Activated naive CD4-positive, alpha-beta T cell treated with anti-CD3 and anti-CD28 coated beads, Interleukin-2, amount 50 U/mL, for 24 hours (primary cell): Measurements from ENCODE around the gene TEAD2.

ENCODE experiments used
- H3K27ac Mint-ChIP-seq: one replicate; pipeline ENCODE4 v1.8.0; 2021; ENCODE audit warnings: mild to moderate bottlenecking, mixed read lengths
- H3K27me3 Mint-ChIP-seq: one replicate; pipeline ENCODE4 v1.8.0; 2021; ENCODE audit warnings: mixed read lengths
- H3K36me3 Mint-ChIP-seq: one replicate; pipeline ENCODE4 v1.8.0; 2021; ENCODE audit warnings: mixed read lengths
- H3K4me1 Mint-ChIP-seq: one replicate; pipeline ENCODE4 v1.8.0; 2021; ENCODE audit warnings: mixed read lengths
- H3K4me3 Mint-ChIP-seq: one replicate; pipeline ENCODE4 v1.8.0; 2021; ENCODE audit warnings: mild to moderate bottlenecking, mixed read lengths
- H3K9me3 Mint-ChIP-seq: one replicate; pipeline ENCODE4 v1.8.0; 2021; ENCODE audit warnings: mixed read lengths

Gene TEAD2

DNA sequence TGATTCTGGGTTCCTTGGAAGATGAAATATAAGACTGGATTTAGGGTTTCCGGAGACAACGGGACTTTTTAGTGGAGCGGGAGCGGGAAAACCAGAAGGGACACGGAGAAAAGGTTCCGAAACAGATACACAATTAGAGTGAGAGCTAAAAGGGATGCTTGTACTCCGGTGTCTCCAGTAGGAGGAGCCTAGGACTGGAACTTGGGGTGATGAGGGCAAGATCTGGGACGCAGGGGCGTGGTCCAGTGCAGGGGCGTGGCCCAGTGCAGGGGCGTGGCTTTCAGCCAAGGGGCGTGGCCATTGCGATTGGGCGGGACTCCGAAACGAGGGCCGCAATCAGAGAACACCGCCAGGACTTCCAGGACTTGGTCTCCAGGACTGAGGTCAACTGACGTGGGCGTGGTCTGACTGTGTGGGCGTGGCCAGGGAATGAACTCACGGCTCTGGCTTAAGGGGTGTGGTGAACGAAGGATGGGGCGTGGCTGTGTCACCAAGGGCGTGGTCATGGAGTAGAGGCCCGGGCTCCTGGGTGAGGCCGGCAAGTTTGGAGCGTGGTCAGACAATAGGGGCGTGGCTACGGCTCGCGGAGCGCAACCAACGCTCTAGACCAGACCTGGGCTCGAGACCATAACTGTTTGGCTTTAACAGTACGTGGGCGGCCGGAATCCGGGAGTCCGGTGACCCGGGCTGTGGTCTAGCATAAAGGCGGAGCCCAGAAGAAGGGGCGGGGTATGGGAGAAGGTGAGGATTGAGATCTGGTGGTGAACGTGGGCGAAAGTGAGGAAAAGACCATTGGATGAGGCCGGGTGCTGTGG lies 1.3 kb upstream of the TEAD2 start, which contains the start of gene DKKL1:
Gene DKKL1, plus strand, starts transcription at position 610 of the 815 bp plus-strand sequence. Its CDS starts 122 bp downstream, at position 732.
- no peak within 1 kb of the TSS for H3K4me3 Mint-ChIP-seq
- peaks cover 4% of the 10 kb centered on the region for H3K27me3 Mint-ChIP-seq
- H3K4me1 Mint-ChIP-seq, result peaks cover 7% of the 10 kb centered on the region
- H3K27ac Mint-ChIP-seq, result peak within 1 kb of the TSS; percentile 59
- no peaks in the 10 kb centered on the region for H3K36me3 Mint-ChIP-seq
- H3K9me3 Mint-ChIP-seq, result no peaks in the 10 kb centered on the region

DNA sequence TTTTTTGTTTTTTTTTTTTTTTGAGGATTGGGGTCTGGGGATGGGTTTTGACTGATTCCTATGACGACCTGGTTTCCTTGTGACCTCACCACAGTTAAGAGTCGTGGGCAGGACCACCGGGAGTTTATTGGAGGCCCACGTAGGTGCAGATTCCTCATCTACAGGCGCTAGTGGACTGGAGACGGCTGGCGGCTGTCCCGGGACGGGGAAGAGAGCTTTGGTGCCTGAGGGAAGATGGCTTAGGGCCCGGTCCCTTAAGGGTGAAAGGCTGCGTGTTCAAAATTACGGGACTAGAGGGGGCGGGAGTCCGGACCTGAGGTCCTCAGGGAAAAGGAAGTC lies 682 bp upstream of the TEAD2 start:
- Mint-ChIP-seq H3K9me3 (no peaks in the 10 kb centered on the region), H3K4me3 (no peak overlapping the region), H3K4me1 (peaks cover 7% of the 10 kb centered on the region), H3K27me3 (peaks cover 4% of the 10 kb centered on the region), H3K27ac (no peak overlapping the region), H3K36me3 (no peaks in the 10 kb centered on the region)

- H3K4me1 Mint-ChIP-seq, result peaks cover 11% of the 10 kb centered on the region
- H3K36me3 Mint-ChIP-seq, result no peaks in the 10 kb centered on the region
- no peaks in the 10 kb centered on the region for H3K9me3 Mint-ChIP-seq
- no peak overlapping the region for H3K27ac Mint-ChIP-seq
- peaks cover 4% of the 10 kb centered on the region for H3K27me3 Mint-ChIP-seq
- peak overlapping the region; percentile 43 for H3K4me3 Mint-ChIP-seq
Measured at GRCh38 chr19:49361438-49362047, 673 bp downstream of the TEAD2 start.

DNA sequence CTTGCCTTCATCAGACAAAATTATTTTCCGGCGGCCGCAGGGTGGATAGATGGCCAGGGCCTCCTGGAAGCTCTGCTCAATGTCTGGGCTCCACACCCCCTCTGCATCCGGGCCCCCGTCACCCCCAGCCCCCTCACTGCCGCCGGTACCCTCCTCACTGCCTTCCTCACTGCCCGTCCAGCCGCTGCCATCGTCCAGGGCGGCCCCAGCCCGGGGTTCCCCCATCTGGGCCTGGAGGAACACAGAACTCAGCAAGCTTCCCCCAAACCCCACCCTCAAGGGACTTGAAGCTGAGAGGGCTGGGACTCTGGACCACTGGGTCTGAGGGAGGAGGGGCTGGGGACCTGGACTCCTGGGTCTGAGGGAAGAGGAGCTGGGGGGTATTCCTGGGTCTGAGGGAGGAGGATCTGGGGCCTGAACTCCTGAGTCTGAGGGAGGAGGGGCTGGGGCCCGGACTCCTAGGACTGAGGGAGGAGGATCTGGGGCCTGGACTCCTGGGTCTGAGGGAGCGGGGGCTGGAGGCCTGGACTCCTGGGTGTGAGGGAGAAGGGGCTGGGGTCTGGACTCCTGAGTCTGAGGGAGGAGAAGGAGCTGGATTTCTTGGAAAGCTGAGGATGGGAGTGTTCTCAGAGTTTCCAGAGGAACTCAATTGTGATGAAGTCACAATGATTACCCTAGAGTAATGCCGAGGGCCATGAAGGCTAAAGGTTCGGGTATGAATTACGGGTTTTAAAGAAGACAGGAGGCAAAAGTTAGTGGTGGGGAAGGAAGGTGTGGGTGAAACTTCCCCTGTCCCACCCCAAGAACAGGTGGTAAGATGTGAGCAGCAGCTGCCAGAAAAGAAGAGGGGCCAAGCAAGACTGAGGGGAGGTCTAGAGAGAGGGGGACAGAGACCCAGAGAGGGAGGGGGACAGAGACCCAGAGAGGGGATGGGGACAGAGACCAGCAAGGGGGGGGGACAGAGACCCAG lies 2.1 kb downstream of the TEAD2 start:
- Mint-ChIP-seq H3K36me3 (no peaks in the 10 kb centered on the region), H3K27ac (no peak overlapping the region), H3K4me1 (peaks cover 22% of the 10 kb centered on the region), H3K4me3 (no peak overlapping the region), H3K27me3 (peaks cover 7% of the 10 kb centered on the region), H3K9me3 (no peaks in the 10 kb centered on the region)

DNA sequence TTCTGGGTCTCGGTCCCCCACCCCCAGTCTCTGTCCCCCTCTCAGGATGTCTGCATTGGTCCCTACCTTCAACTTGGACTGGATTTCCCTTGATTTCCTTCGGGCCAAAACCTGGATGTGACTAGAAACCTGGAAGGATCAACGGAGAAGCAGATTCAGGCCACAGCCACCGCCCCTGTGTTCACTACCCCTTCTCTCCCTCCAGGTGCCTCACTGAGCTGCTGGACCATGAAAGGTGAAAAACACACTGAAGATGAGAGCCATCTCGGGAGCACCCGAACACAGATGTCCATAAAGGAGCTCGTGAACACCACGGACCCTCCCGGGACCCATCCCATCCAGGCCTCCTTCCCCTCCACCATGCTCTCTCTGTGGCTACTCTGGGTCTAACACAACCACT lies 5.0 kb downstream of the TEAD2 start:
- H3K36me3 Mint-ChIP-seq, result no peaks in the 10 kb centered on the region
- H3K4me3 Mint-ChIP-seq, result no peak overlapping the region
- peaks cover 4% of the 10 kb centered on the region for H3K27me3 Mint-ChIP-seq
- no peak overlapping the region for H3K27ac Mint-ChIP-seq
- H3K4me1 Mint-ChIP-seq, result peaks cover 22% of the 10 kb centered on the region
- H3K9me3 Mint-ChIP-seq, result no peaks in the 10 kb centered on the region

GRCh38 chr19:49356382-49356781 lies 5.8 kb downstream of the TEAD2 start:
- Mint-ChIP-seq H3K4me1 (peaks cover 22% of the 10 kb centered on the region), H3K4me3 (no peak overlapping the region), H3K36me3 (no peaks in the 10 kb centered on the region), H3K27me3 (peaks cover 4% of the 10 kb centered on the region), H3K27ac (no peak overlapping the region), H3K9me3 (no peaks in the 10 kb centered on the region)

GRCh38 chr19:49355909-49356353 lies 6.3 kb downstream of the TEAD2 start:
- Mint-ChIP-seq H3K4me3 (no peak overlapping the region), H3K27ac (no peak overlapping the region), H3K27me3 (peaks cover 4% of the 10 kb centered on the region), H3K36me3 (no peaks in the 10 kb centered on the region), H3K4me1 (peaks cover 19% of the 10 kb centered on the region), H3K9me3 (no peaks in the 10 kb centered on the region)

GRCh38 chr19:49349567-49349966 lies 12.6 kb downstream of the TEAD2 start:
- Mint-ChIP-seq H3K27ac (no peak overlapping the region), H3K27me3 (peaks cover 2% of the 10 kb centered on the region), H3K4me3 (no peak overlapping the region), H3K36me3 (no peaks in the 10 kb centered on the region), H3K9me3 (no peaks in the 10 kb centered on the region), H3K4me1 (peaks cover 5% of the 10 kb centered on the region)

DNA sequence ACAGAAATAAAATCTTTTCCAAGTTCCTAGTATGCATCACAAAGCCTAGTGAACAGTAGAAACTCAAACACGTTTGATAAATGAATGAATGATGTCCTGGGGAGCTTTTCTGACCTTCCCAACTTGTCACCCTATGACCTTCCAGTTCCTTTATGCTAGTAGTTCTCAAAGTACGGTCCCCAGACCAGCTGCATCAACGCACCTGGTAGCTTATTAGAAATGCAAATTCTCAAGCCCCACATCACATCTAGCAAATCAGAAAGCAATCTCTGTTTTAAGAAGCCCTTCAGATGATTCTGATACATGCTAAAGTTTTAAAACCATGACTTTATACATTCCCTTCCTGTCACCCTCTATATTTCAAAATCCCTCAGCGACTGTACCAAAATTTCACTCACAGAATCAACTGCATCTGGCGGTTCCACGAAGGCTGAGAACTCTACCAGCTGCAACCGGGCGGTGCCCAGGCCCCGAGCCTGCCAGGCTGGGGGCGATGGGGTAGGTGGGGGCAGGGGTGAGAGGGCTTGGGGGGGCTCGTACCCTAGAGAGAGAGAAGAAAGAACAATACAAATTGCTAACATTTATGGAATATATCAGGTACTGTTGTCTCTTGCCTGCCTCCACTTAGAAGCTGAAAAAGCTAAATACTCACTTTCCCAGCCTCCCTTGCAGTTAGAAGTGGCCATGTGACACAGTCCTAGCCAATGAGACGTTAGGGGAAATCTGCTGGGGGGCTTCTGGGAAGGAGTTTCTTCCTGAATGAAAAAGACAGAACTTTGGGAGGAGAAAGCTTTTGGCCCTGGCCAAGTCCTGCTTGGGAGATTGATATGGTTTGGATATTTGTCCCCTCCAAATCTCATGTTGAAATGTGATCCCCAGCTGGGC lies 13.7 kb downstream of the TEAD2 start:
- Mint-ChIP-seq H3K9me3 (no peaks in the 10 kb centered on the region), H3K27ac (no peak overlapping the region), H3K27me3 (peaks cover 2% of the 10 kb centered on the region), H3K4me3 (no peak overlapping the region), H3K4me1 (peaks cover 6% of the 10 kb centered on the region), H3K36me3 (no peaks in the 10 kb centered on the region)

GRCh38 chr19:49347835-49348234 lies 14.4 kb downstream of the TEAD2 start:
- Mint-ChIP-seq H3K4me1 (peaks cover 9% of the 10 kb centered on the region), H3K27ac (no peak overlapping the region), H3K4me3 (no peak overlapping the region), H3K27me3 (no peaks in the 10 kb centered on the region), H3K36me3 (no peaks in the 10 kb centered on the region), H3K9me3 (no peaks in the 10 kb centered on the region)

- Mint-ChIP-seq H3K36me3 (no peaks in the 10 kb centered on the region), H3K27ac (no peak overlapping the region), H3K4me3 (no peak overlapping the region)
Measured at GRCh38 chr19:49347191-49347590, 15.0 kb downstream of the TEAD2 start.

DNA sequence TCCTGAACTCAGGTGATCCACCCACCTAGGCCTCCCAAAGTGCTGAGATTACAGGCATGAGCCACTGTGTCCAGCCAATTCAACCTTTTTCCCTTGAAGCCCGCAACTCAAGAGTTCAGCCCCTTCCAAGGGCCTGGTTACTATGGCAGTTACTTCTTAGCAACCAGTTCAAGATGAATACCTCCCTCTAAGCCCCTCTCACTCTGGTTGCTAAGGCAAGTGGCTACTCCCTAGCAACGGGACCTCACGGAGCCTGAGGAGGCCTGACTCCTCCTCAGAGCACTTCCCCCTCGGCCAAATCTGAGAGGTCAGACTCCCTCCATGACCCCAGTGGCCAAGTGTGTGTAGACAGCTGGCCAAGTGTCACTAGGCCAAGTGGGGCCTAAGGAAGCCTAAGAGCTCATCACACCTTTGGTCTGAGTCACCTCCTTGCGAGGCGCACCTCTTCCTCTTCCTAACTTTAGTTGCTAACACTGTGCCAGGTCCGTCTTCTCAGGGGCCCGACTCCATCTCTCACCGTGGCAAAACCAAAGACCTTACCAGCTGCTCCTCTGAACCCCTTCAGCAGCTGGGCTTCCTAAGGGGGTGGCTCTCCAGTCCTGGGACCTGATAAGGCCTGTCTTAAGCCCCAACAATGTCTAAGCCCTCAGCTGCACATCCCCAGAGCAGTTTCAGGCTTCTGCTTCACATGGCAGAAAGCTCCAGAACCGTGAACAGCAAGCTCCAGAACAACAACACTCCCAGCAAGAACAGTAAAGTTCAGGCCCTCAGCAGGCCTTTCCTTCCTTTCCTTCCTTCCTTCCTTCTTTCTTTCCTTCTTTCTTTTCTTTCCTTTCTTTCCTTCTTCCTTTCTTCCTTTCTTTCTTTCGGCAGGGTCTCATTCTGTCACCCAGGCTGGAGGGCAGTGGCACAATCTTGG lies 17.5 kb downstream of the TEAD2 start:
- Mint-ChIP-seq H3K27me3 (no peaks in the 10 kb centered on the region), H3K27ac (no peak overlapping the region), H3K36me3 (no peaks in the 10 kb centered on the region), H3K9me3 (no peaks in the 10 kb centered on the region), H3K4me3 (no peak overlapping the region), H3K4me1 (peaks cover 19% of the 10 kb centered on the region)

More at GRCh38 chr19:49347191-49347590, 15.0 kb downstream of the TEAD2 start:
- Mint-ChIP-seq H3K4me1 (peaks cover 12% of the 10 kb centered on the region), H3K9me3 (no peaks in the 10 kb centered on the region), H3K27me3 (no peaks in the 10 kb centered on the region)

GRCh38 chr19:49343123-49343522 lies 19.1 kb downstream of the TEAD2 start:
- Mint-ChIP-seq H3K4me1 (peaks cover 29% of the 10 kb centered on the region), H3K9me3 (no peaks in the 10 kb centered on the region)

GRCh38 chr19:49342291-49342721 lies 19.9 kb downstream of the TEAD2 start:
- Mint-ChIP-seq H3K4me3 (no peak overlapping the region), H3K4me1 (peaks cover 37% of the 10 kb centered on the region), H3K27me3 (no peaks in the 10 kb centered on the region), H3K27ac (no peak overlapping the region), H3K9me3 (no peaks in the 10 kb centered on the region), H3K36me3 (peaks cover 3% of the 10 kb centered on the region)

More at GRCh38 chr19:49343123-49343522, 19.1 kb downstream of the TEAD2 start:
- H3K4me3 Mint-ChIP-seq, result no peak overlapping the region
- H3K27ac Mint-ChIP-seq, result no peak overlapping the region
- H3K36me3 Mint-ChIP-seq, result peaks cover 2% of the 10 kb centered on the region
- no peaks in the 10 kb centered on the region for H3K27me3 Mint-ChIP-seq
